ENCODE data around the gene MIGA2. TPM values are rescaled to one million over a fixed set of nuclear protein-coding genes. Genes with fewer than 3 reads are reported as not detected.
"Not testable (repeated sequence)": the region's sequence is repeated elsewhere in the genome, so short reads cannot be mapped to it uniquely, and the experiment has no call there.

The MIGA2 gene
- total RNA-seq, 1 donor from 2014 or later, result 17.3 TPM

- not testable (repeated sequence) for DNase-seq (ENCODE audit: low spot score)
Observed at GRCh38 chr9:129035838-129036237, 588 bp upstream of the MIGA2 start.

GRCh38 chr9:129036923-129037766 lies 719 bp downstream of the MIGA2 start:
- DNase-seq (ENCODE audit: low spot score), result no peak

- no peak for DNase-seq (ENCODE audit: low spot score)
Observed at GRCh38 chr9:129037767-129038098, 1.3 kb downstream of the MIGA2 start.

- no peak for DNase-seq (ENCODE audit: low spot score)
Observed at GRCh38 chr9:129038109-129038852, 1.9 kb downstream of the MIGA2 start.

- no peak for DNase-seq (ENCODE audit: low spot score)
Observed at GRCh38 chr9:129040113-129040643, 3.8 kb downstream of the MIGA2 start.

- DNase-seq (ENCODE audit: low spot score), result no peak
Observed at GRCh38 chr9:129042016-129042415, 5.6 kb downstream of the MIGA2 start.

- DNase-seq (ENCODE audit: low spot score), result no peak
Observed at GRCh38 chr9:129052592-129052991, 16.2 kb downstream of the MIGA2 start.

GRCh38 chr9:129053020-129053419 lies 16.6 kb downstream of the MIGA2 start:
- no peak for DNase-seq (ENCODE audit: low spot score)

GRCh38 chr9:129054163-129054851 lies 17.9 kb downstream of the MIGA2 start:
- DNase-seq (ENCODE audit: low spot score), result no peak

GRCh38 chr9:129058965-129059795 lies 22.8 kb downstream of the MIGA2 start:
- DNase-seq (ENCODE audit: low spot score), result no peak

GRCh38 chr9:129059796-129060785 lies 23.7 kb downstream of the MIGA2 start:
- no peak for DNase-seq (ENCODE audit: low spot score)

GRCh38 chr9:129060991-129061390 lies 24.6 kb downstream of the MIGA2 start:
- DNase-seq (ENCODE audit: low spot score), result no peak

GRCh38 chr9:129063061-129063460 lies 26.6 kb downstream of the MIGA2 start:
- DNase-seq (ENCODE audit: low spot score), result no peak

- DNase-seq (ENCODE audit: low spot score), result no peak
Observed at GRCh38 chr9:129064499-129064908, 28.1 kb downstream of the MIGA2 start.

GRCh38 chr9:129068110-129068509 lies 31.7 kb downstream of the MIGA2 start:
- no peak for DNase-seq (ENCODE audit: low spot score)

GRCh38 chr9:129068990-129069861 lies 32.8 kb downstream of the MIGA2 start:
- no peak for DNase-seq (ENCODE audit: low spot score)

- DNase-seq (ENCODE audit: low spot score), result no peak
Observed at GRCh38 chr9:129069862-129070641, 33.6 kb downstream of the MIGA2 start.

All from mesenteric fat pad (tissue), 1 donor.